Neural cell (in vitro differentiated cells): ENCODE results near the gene VAV2. TPM values are rescaled to one million over a fixed set of nuclear protein-coding genes. Genes with fewer than 3 reads are reported as not detected.

ENCODE experiments used
- H2AFZ ChIP-seq: fragments of 200-600, 300-800 bp; sonication (generic), shearing (Covaris generic); 2 replicates; pipeline ENCODE4 v1.6.0; 2014; ENCODE audit warnings: low read depth, mild to moderate bottlenecking, antibody characterized with exemption, low read length, moderate library complexity
- H3F3A ChIP-seq: fragments of 200-600 bp; shearing (Covaris generic); 2 replicates; pipeline ENCODE4 v1.6.1; 2016; ENCODE audit warnings: mild to moderate bottlenecking, moderate library complexity, mixed read lengths, antibody characterized with exemption, low read length; ENCODE audit not compliant: insufficient read depth, poor library complexity, severe bottlenecking
- H3K27ac ChIP-seq: fragments of 200-600, 300-800 bp; sonication (generic), shearing (Covaris generic); 2 replicates; pipeline ENCODE4 v1.5.1; 2014; ENCODE audit warnings: mild to moderate bottlenecking, low read length, moderate library complexity
- H3K27me3 ChIP-seq: fragments of 300-800, 200-600 bp; sonication (generic), shearing (Covaris generic); 2 replicates; pipeline ENCODE4 v1.6.0; 2014; ENCODE audit warnings: mild to moderate bottlenecking, low read depth, low read length, moderate library complexity; ENCODE audit not compliant: insufficient read depth
- H3K36me3 ChIP-seq: fragments of 300-800, 200-600 bp; sonication (generic), shearing (Covaris generic); 2 replicates; pipeline ENCODE4 v1.5.1; 2014; ENCODE audit warnings: mild to moderate bottlenecking, antibody characterized with exemption, low read length, moderate library complexity; ENCODE audit not compliant: insufficient read depth
- H3K4me2 ChIP-seq: fragments of 300-800, 200-600 bp; sonication (generic), shearing (Covaris generic); 2 replicates; pipeline ENCODE4 v1.6.0; 2014; ENCODE audit warnings: mild to moderate bottlenecking, low read length
- H3K4me3 ChIP-seq: fragments of 300-800, 200-600 bp; sonication (generic), shearing (Covaris generic); 2 replicates; pipeline ENCODE4 v1.5.1; 2014; ENCODE audit warnings: mild to moderate bottlenecking, low read length, moderate library complexity
- H3K79me2 ChIP-seq: fragments of 200-600 bp; shearing (Covaris generic); replicated peaks from 2 replicates; pipeline ENCODE4 v1.6.0; 2014; ENCODE audit warnings: mild to moderate bottlenecking, low read length, moderate library complexity; ENCODE audit not compliant: insufficient read depth
- H3K9ac ChIP-seq: fragments of 300-800, 200-600 bp; sonication (generic), shearing (Covaris generic); 2 replicates; pipeline ENCODE4 v1.6.1; 2016; ENCODE audit warnings: mild to moderate bottlenecking, low read length, mixed read lengths
- H3K9me2 ChIP-seq: fragments of 200-600 bp; shearing (Covaris generic); 2 replicates; pipeline ENCODE4 v1.6.1; 2016; ENCODE audit warnings: mild to moderate bottlenecking, low read length, mixed read lengths; ENCODE audit not compliant: insufficient read depth
- H3K9me3 ChIP-seq: fragments of 200-600, 300-800 bp; sonication (generic), shearing (Covaris generic); 2 replicates; pipeline ENCODE4 v1.6.1; 2016; ENCODE audit warnings: mild to moderate bottlenecking, mixed run types, low read length, moderate library complexity, mixed read lengths
- H4K20me1 ChIP-seq: fragments of 200-600 bp; shearing (Covaris generic); 2 replicates; pipeline ENCODE4 v1.6.1; 2016; ENCODE audit warnings: mild to moderate bottlenecking, mixed run types; ENCODE audit not compliant: insufficient read depth
- CTCF ChIP-seq: fragments of 450-650 bp; IDR thresholded peaks from 2 replicates; pipeline ENCODE4 v1.5.1; 2014; ENCODE audit warnings: antibody characterized with exemption, mild to moderate bottlenecking, moderate library complexity; ENCODE audit not compliant: poor library complexity, severe bottlenecking
- EP300 ChIP-seq: fragments of 450-650 bp; conservative IDR thresholded peaks from 2 replicates; pipeline ENCODE4 v1.6.1; 2014; ENCODE audit warnings: antibody characterized with exemption, mild to moderate bottlenecking, moderate library complexity; ENCODE audit not compliant: poor library complexity, severe bottlenecking
- EZH2 ChIP-seq: fragments of 200-600, 300-800 bp; shearing (Covaris generic), sonication (generic); IDR thresholded peaks from 2 replicates; pipeline ENCODE4 v1.6.1; 2014; ENCODE audit warnings: antibody characterized with exemption, low read length, borderline replicate concordance, mild to moderate bottlenecking; ENCODE audit not compliant: insufficient read depth, poor library complexity, severe bottlenecking
- MXI1 ChIP-seq: fragments of 450-650 bp; conservative IDR thresholded peaks from 2 replicates; pipeline ENCODE4 v1.6.1; 2014; ENCODE audit warnings: antibody characterized with exemption, mild to moderate bottlenecking; ENCODE audit not compliant: poor library complexity, severe bottlenecking
- POLR2AphosphoS5 ChIP-seq: IDR thresholded peaks from 2 replicates; pipeline ENCODE4 v1.6.1; 2012
- RAD21 ChIP-seq: fragments of 450-650 bp; conservative IDR thresholded peaks from 2 replicates; pipeline ENCODE4 v1.6.1; 2014; ENCODE audit warnings: antibody characterized with exemption, mild to moderate bottlenecking, moderate library complexity
- REST ChIP-seq: IDR thresholded peaks from 2 replicates; pipeline ENCODE4 v1.6.1; 2012; ENCODE audit warnings: borderline replicate concordance
- SMC3 ChIP-seq: fragments of 450-650 bp; conservative IDR thresholded peaks from 2 replicates; pipeline ENCODE4 v1.6.1; 2014; ENCODE audit warnings: antibody characterized with exemption, mild to moderate bottlenecking, moderate library complexity; ENCODE audit not compliant: poor library complexity
- TAF1 ChIP-seq: IDR thresholded peaks from 2 replicates; pipeline ENCODE4 v1.6.1; 2012; ENCODE audit warnings: low read depth
- polyA plus RNA-seq: library from polyadenylated mRNA; depleted of rRNA; stranded (reverse); fragments of >200 nt; gene quantifications from 2 replicates; pipeline ENCODE4 v1.2.3, GENCODE V29; 2014

Gene VAV2
- polyA plus RNA-seq, 1 donor from 2014 or later = 35.2 TPM

GRCh38 chr9:134007571-134007970, 15.4 kb upstream of the VAV2 start:
- no peaks in the 10 kb centered on the region for H3K9me3 ChIP-seq
- H3K36me3 ChIP-seq = no peaks in the 10 kb centered on the region
- no peaks in the 10 kb centered on the region for H3K79me2 ChIP-seq
- no peak overlapping the region for H2AFZ ChIP-seq
- no peaks in the 10 kb centered on the region for H3K27me3 ChIP-seq
- H3K4me2 ChIP-seq = no peak overlapping the region
- no peak overlapping the region for H3K27ac ChIP-seq
- no peaks in the 10 kb centered on the region for H3K9me2 ChIP-seq
- H3K4me3 ChIP-seq = no peak overlapping the region
- no peaks in the 10 kb centered on the region for H4K20me1 ChIP-seq
- H3K9ac ChIP-seq = no peak overlapping the region
- no peak for TF ChIP-seq RAD21
- TF ChIP-seq EZH2 = no peak
- TF ChIP-seq SMC3 = no peak
- no peak for TF ChIP-seq TAF1
- TF ChIP-seq MXI1 = no peak
- no peak for TF ChIP-seq EP300
- TF ChIP-seq REST = no peak
- TF ChIP-seq POLR2AphosphoS5 = no peak
- no peak for TF ChIP-seq CTCF
- H3F3A ChIP-seq = no peaks in the 10 kb centered on the region

GRCh38 chr9:134007150-134007549, 15.0 kb upstream of the VAV2 start:
- no peak overlapping the region for H3K9ac ChIP-seq
- H3K36me3 ChIP-seq = no peaks in the 10 kb centered on the region
- H3K4me2 ChIP-seq = no peak overlapping the region
- no peaks in the 10 kb centered on the region for H3K79me2 ChIP-seq
- H3K9me2 ChIP-seq = no peaks in the 10 kb centered on the region
- H3K4me3 ChIP-seq = no peak overlapping the region
- H2AFZ ChIP-seq = no peak overlapping the region
- no peaks in the 10 kb centered on the region for H3K9me3 ChIP-seq
- TF ChIP-seq POLR2AphosphoS5 (no peak), EZH2 (no peak), SMC3 (no peak), MXI1 (no peak), EP300 (no peak), TAF1 (no peak), RAD21 (no peak), REST (no peak), CTCF (no peak)
- no peaks in the 10 kb centered on the region for H3F3A ChIP-seq
- no peaks in the 10 kb centered on the region for H3K27me3 ChIP-seq
- no peaks in the 10 kb centered on the region for H4K20me1 ChIP-seq
- H3K27ac ChIP-seq = no peak overlapping the region
